PC-3 (cell line): Measurements from ENCODE around the gene PUS7L. TPM values are rescaled to one million over a fixed set of nuclear protein-coding genes. Genes with fewer than 3 reads are reported as not detected.
"Not testable (repeated sequence)": the region's sequence is repeated elsewhere in the genome, so short reads cannot be mapped to it uniquely, and the experiment has no call there.

Source experiments
- ATAC-seq: fragments of 200-7000 bp; cut with Tn5 transposase; 2 replicates; pipeline ENCODE4 v1.9.1; 2020; ENCODE audit warnings: mild to moderate bottlenecking, moderate library complexity
- BruUV-seq: library from RNA; stranded (reverse); fragments of 400-500 nt; replicated peaks from 2 replicates; lab custom pipeline; 2021; lab: Mats Ljungman, UMichigan
- CTCF ChIA-PET: fragments of 300-600 bp; sonication (Branson Sonifier 250); formaldehyde crosslinking; loops from one replicate; lab custom pipeline; 2022; ENCODE audit warnings: antibody characterized with exemption; lab: Charles Lee
- POLR2A ChIA-PET: fragments of 300-600 bp; sonication (Branson Sonifier 250); formaldehyde crosslinking; loops from one replicate; lab custom pipeline; 2022; ENCODE audit warnings: antibody characterized with exemption; ENCODE audit not compliant: unreplicated experiment; lab: Charles Lee
- DNase-seq: peaks from one replicate; pipeline ENCODE4 v3.0.0-alpha.2; 2015
- H2AFZ ChIP-seq: fragments of 300-600 bp; sonication (generic); 2 replicates; pipeline ENCODE4 v1.6.0; 2016; ENCODE audit warnings: antibody characterized with exemption, low read length
- H3F3A ChIP-seq: fragments of 300-600 bp; sonication (generic); one replicate; pipeline ENCODE4 v1.6.0; 2017; ENCODE audit warnings: antibody characterized with exemption, low read length, control low read depth, mild to moderate bottlenecking; ENCODE audit not compliant: unreplicated experiment
- H3K27ac ChIP-seq: fragments of 300-600 bp; sonication (generic); 2 replicates; pipeline ENCODE4 v1.5.1; 2016; ENCODE audit warnings: mild to moderate bottlenecking, low read length
- H3K27me3 ChIP-seq: fragments of 300-600 bp; sonication (generic); 2 replicates; pipeline ENCODE4 v1.6.1; 2016; ENCODE audit warnings: low read length, mixed read lengths
- H3K36me3 ChIP-seq: fragments of 300-600 bp; sonication (generic); 2 replicates; pipeline ENCODE4 v1.6.1; 2016; ENCODE audit warnings: low read depth, mixed run types, low read length, mixed read lengths
- H3K4me1 ChIP-seq: fragments of 300-600 bp; sonication (generic); 2 replicates; pipeline ENCODE4 v1.5.1; 2016; ENCODE audit warnings: low read length; ENCODE audit not compliant: insufficient read depth
- H3K4me2 ChIP-seq: fragments of 300-600 bp; sonication (generic); 2 replicates; pipeline ENCODE4 v1.6.0; 2016; ENCODE audit warnings: low read length
- H3K4me3 ChIP-seq: fragments of 300-600 bp; sonication (generic); 2 replicates; pipeline ENCODE4 v1.5.1; 2016; ENCODE audit warnings: mild to moderate bottlenecking, low read length, mixed read lengths
- H3K79me2 ChIP-seq: fragments of 300-600 bp; sonication (generic); 2 replicates; pipeline ENCODE4 v1.6.1; 2017; ENCODE audit warnings: low read length, mixed read lengths
- H3K9ac ChIP-seq: fragments of 300-600 bp; sonication (generic); 2 replicates; pipeline ENCODE4 v1.6.0; 2016; ENCODE audit warnings: mild to moderate bottlenecking, low read length
- H3K9me2 ChIP-seq: fragments of 300-600 bp; sonication (generic); replicated peaks from 2 replicates; pipeline ENCODE4 v1.6.1; 2016; ENCODE audit warnings: mixed run types, low read length, mixed read lengths
- H3K9me3 ChIP-seq: fragments of 300-600 bp; sonication (generic); 2 replicates; pipeline ENCODE4 v1.6.1; 2016; ENCODE audit warnings: low read length, mixed read lengths
- H4K20me1 ChIP-seq: fragments of 300-600 bp; sonication (generic); 2 replicates; pipeline ENCODE4 v1.6.1; 2016; ENCODE audit warnings: low read length, mixed read lengths
- CTCF ChIP-seq: fragments of 300-600 bp; sonication (generic); conservative IDR thresholded peaks from 2 replicates; pipeline ENCODE4 v1.5.1; 2017; ENCODE audit warnings: antibody characterized with exemption, low read depth, mild to moderate bottlenecking, low read length
- EZH2 ChIP-seq: fragments of 300-600 bp; sonication (generic); IDR thresholded peaks from one replicate; pipeline ENCODE4 v1.6.1; 2017; ENCODE audit warnings: antibody characterized with exemption, mild to moderate bottlenecking, low read length; ENCODE audit not compliant: unreplicated experiment
- EZH2phosphoT487 ChIP-seq: fragments of 300-600 bp; sonication (generic); IDR thresholded peaks from 2 replicates; pipeline ENCODE4 v1.6.1; 2018; ENCODE audit warnings: mild to moderate bottlenecking, antibody characterized with exemption, low read length, borderline replicate concordance
- intact Hi-C: fragments of 100-400 bp; cut with micrococcal nuclease; formaldehyde crosslinking; loops from 2 replicates; pipeline ENCODE4 v1.9.0; 2023
- total RNA-seq: library from RNA; depleted of rRNA; stranded (reverse); fragments of >200 nt; gene quantifications from 2 replicates; pipeline ENCODE4 v1.2.3, GENCODE V29; 2014

PUS7L gene
- total RNA-seq, 1 experiment from 2014 or later: 14.6 TPM

GRCh38 chr12:43754015-43754414, 4.6 kb downstream of the PUS7L start:
- no peak for ATAC-seq
- peaks cover 15% of the 10 kb centered on the region for H3K36me3 ChIP-seq
- H3K9ac ChIP-seq: no peak overlapping the region
- peak overlapping the region; percentile 26; the same call in 1 of the 2 replicates for H3K4me3 ChIP-seq
- ChIA-PET POLR2A (no interaction called here), CTCF (no interaction called here)
- H3K27ac ChIP-seq: no peak overlapping the region
- intact Hi-C loops: no loop called here
- H3K4me1 ChIP-seq: peaks cover 14% of the 10 kb centered on the region
- peak overlapping the region; percentile 35; the same call in 1 of the 2 replicates for H3K4me2 ChIP-seq
- no peaks in the 10 kb centered on the region for H3K27me3 ChIP-seq
- H3F3A ChIP-seq: no peaks in the 10 kb centered on the region
- H3K9me3 ChIP-seq: no peaks in the 10 kb centered on the region
- no peak for DNase-seq
- no TSS peak for BruUV-seq
- H3K9me2 ChIP-seq: no peaks in the 10 kb centered on the region
- no peak overlapping the region for H2AFZ ChIP-seq
- TF ChIP-seq EZH2 (no peak), EZH2phosphoT487 (no peak), CTCF (no peak)
- H3K79me2 ChIP-seq: peaks cover 43% of the 10 kb centered on the region
- no peaks in the 10 kb centered on the region for H4K20me1 ChIP-seq

GRCh38 chr12:43751360-43751759, 7.2 kb downstream of the PUS7L start:
- H3K4me2 ChIP-seq, POLR2A ChIA-PET, H3K9ac ChIP-seq, H3K9me3 ChIP-seq, H3K4me3 ChIP-seq, H3K27me3 ChIP-seq, H4K20me1 ChIP-seq, ATAC-seq, BruUV-seq, H3K9me2 ChIP-seq, H3K27ac ChIP-seq, DNase-seq, H3K4me1 ChIP-seq, H3F3A ChIP-seq, H2AFZ ChIP-seq, CTCF ChIA-PET, intact Hi-C loops: not testable (repeated sequence)
- H3K79me2 ChIP-seq: peaks cover 22% of the 10 kb centered on the region
- peaks cover 15% of the 10 kb centered on the region for H3K36me3 ChIP-seq

GRCh38 chr12:43750814-43751213, 7.8 kb downstream of the PUS7L start:
- CTCF ChIA-PET: no interaction called here
- intact Hi-C loops: no loop called here
- Histone ChIP-seq H3K27me3 (no peaks in the 10 kb centered on the region), H3K4me1 (0 out of 2 replicates have a peak, but pooled peaks cover 3% of the 10 kb centered on the region), H3K9ac (no peak overlapping the region), H3K27ac (no peak overlapping the region), H4K20me1 (no peaks in the 10 kb centered on the region), H3K9me3 (no peaks in the 10 kb centered on the region), H3K79me2 (peaks cover 17% of the 10 kb centered on the region; the same call in 1 of the 2 replicates), H2AFZ (no peak overlapping the region), H3K4me2 (no peak overlapping the region), H3K9me2 (no peaks in the 10 kb centered on the region), H3K4me3 (no peak overlapping the region), H3F3A (no peaks in the 10 kb centered on the region), H3K36me3 (peaks cover 19% of the 10 kb centered on the region)
- TF ChIP-seq EZH2phosphoT487: no peak
- no peak for TF ChIP-seq EZH2
- TF ChIP-seq CTCF: no peak
- ATAC-seq (no peak), DNase-seq (no peak)
- BruUV-seq: no TSS peak
- POLR2A ChIA-PET: no interaction called here
